Fibroblast of the aortic adventitia (primary cell): ENCODE measurements around the gene LCP1. TPM values are rescaled to one million over a fixed set of nuclear protein-coding genes. Genes with fewer than 3 reads are reported as not detected.

ENCODE experiments used
- DNase-seq: peaks from one replicate; pipeline ENCODE4 v3.0.0-alpha.2; 2010; ENCODE audit warnings: low read depth
- H3K4me3 ChIP-seq: 2 replicates; pipeline ENCODE4 v1.5.1; 2011; ENCODE audit warnings: low read depth, mild to moderate bottlenecking, control low read depth, low read length, moderate library complexity
- total RNA-seq: library from RNA; depleted of rRNA; stranded (reverse); fragments of >200 nt; gene quantifications from 2 replicates; pipeline ENCODE4 v1.2.3, GENCODE V29; 2012; ENCODE audit warnings: low replicate concordance
- TF ChIP-seq, protein P1 (sequence below): IDR thresholded peaks from 2 replicates; pipeline ENCODE4 v1.5.1; 2011; ENCODE audit warnings: mild to moderate bottlenecking, low read length, control low read depth, inconsistent platforms; ENCODE audit not compliant: insufficient read depth

The LCP1 gene
- total RNA-seq, 1 donor, result 0.99 TPM

DNA sequence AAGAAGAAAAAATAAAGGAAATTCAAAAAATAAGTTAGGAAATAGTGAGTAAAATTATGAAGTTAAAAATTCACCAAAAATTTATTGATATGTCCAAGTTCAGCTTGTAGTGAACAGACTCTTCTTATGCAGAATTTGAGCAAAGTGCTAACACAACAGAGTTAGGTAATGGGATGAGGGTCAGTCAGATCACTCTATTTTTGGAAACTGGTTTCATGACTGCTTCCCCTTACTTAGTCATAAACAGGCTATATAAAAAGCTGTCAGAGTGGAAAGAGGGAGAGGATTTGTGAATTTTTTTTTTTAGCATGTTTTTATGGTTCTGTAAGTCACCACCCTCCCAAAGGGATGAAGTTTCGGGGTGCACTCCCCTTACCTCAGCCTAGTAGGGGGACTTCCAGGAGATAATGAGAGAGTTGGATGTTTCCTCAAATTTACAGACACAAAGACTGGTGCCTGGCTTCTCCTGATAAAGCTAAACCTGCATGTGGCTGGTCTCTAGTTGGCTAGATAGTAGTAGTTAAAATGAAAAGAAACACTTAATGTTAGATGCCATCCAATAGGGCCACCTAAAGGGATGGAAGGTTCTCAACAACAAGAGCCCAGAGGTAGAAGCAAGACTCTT is 81.7 kb downstream of the LCP1 start:
- no peak for DNase-seq
- H3K4me3 ChIP-seq, result no peak overlapping the region
- TF ChIP-seq, protein P1, sequence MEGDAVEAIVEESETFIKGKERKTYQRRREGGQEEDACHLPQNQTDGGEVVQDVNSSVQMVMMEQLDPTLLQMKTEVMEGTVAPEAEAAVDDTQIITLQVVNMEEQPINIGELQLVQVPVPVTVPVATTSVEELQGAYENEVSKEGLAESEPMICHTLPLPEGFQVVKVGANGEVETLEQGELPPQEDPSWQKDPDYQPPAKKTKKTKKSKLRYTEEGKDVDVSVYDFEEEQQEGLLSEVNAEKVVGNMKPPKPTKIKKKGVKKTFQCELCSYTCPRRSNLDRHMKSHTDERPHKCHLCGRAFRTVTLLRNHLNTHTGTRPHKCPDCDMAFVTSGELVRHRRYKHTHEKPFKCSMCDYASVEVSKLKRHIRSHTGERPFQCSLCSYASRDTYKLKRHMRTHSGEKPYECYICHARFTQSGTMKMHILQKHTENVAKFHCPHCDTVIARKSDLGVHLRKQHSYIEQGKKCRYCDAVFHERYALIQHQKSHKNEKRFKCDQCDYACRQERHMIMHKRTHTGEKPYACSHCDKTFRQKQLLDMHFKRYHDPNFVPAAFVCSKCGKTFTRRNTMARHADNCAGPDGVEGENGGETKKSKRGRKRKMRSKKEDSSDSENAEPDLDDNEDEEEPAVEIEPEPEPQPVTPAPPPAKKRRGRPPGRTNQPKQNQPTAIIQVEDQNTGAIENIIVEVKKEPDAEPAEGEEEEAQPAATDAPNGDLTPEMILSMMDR, result no peak

DNA sequence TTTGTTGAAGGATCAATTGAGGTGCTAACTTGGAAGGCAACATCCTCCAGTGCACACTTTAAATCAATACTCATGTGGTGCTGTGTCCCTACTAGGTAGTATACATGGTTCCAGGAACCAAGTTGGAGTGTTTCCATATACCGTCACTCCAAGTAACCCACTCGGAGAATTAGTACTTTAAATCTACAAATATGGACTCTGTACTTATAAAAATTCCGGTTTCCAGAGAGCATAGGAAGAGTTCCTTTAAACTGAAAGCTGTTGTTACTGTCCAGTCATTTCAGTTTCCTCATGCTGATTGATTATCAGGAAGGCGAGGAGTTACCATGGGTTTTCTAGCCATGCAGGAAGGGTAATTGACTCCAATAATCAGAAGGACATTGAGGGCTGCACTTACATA is 84.3 kb downstream of the LCP1 start:
- H3K4me3 ChIP-seq, result no peak overlapping the region
- DNase-seq, result no peak
- TF ChIP-seq, protein P1, result no peak

DNA sequence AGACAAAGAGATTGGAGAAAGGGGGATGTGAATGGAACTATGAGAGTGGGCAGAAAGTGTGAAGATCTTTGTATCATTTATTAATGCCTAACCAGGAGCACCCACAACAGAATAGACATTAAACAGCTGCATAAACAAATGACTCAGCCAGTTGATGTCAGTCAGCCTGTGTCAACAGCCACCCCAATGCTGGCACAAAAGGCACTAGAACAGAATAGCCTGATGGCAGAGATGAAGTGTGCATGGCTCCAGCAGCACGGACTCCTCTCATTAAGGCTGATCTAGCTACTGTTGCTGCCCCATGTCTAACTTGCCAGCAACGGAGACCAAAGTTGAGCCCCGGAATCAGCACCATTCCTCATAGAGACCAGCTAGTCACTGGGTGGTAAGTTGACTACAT is 85.0 kb downstream of the LCP1 start:
- H3K4me3 ChIP-seq, result no peak overlapping the region
- no peak for DNase-seq
- TF ChIP-seq, protein P1, result no peak

DNA sequence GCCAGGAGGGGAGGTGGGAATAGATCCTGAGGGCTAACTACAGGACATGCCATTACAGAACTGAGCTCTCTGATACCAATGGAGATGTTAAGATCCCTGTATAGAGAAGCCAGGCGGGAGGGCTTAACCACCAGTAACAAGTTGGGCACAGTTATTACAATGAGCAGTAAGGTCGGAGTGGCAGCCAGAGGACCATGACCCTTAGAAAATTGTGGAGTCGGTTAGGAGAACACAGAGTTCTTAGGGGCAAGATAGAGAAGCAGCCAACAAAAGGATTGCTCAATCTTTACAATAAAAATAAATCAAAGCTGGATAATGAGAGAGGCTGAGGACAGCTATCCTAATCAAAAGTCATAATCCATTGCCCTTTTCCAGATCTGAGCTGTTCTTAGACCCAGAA is 87.5 kb downstream of the LCP1 start:
- TF ChIP-seq, protein P1, result no peak
- DNase-seq, result no peak

DNA sequence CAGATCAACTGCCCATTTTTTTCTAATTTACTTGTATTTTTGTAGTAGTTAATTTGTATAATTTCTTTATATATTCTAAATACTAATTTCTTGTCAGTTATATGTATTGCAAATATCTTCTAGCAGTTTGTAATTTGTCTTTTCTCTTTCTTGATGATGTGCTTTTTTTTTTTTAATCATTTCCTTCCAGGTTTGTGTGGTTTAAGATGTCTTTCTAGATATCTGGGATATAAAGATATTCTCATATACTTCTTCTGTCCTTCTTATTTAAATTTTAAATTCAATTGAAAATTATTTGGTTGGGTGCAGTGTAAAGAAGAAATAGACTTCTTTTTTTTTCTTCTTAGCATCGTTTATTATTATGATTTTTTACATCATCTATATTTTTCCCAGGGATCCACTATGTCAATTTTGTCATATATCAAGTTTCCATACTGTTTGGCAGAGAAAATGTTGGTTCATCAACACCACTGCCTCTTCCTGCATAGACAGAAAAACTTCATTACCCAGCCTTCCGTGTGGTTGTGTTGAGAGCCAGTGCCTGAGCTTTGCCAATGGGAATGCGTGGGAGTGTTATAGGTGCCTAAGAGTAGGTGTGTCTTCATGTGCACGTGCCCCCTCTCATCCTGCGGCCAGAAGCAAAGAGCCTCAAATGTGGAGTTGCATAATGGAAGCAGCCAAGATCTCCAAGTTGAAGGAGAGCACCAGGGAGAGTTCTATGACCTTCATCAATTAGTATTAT is 93.0 kb downstream of the LCP1 start:
- TF ChIP-seq, protein P1, result no peak
- no peak overlapping the region for H3K4me3 ChIP-seq
- DNase-seq, result no peak

More for the DNA sequence above, 87.5 kb downstream of the LCP1 start:
- no peak overlapping the region for H3K4me3 ChIP-seq

DNA sequence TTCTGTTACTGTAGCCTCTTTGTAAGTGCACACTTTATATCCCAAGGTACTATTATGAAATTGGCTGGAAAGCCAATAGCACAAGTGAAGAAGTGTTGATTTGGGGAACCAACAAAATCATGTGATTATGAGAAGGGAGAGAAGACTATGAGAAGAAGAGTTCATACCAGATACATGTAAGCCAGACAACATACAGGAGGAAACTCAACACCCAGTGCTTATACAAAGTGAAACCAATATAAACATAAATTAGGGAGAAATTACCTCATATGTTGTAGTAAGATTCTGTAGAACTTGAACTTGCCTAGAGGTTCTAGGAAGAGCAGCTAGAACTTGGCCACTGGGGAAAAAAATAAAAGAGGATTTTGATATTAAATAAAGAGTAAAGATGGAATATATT is 94.5 kb downstream of the LCP1 start:
- TF ChIP-seq, protein P1, result no peak
- no peak overlapping the region for H3K4me3 ChIP-seq
- no peak for DNase-seq
